Naive B cell (primary cell): ENCODE results near the gene AGAP3. TPM values are rescaled to one million over a fixed set of nuclear protein-coding genes. Genes with fewer than 3 reads are reported as not detected.

Source experiments
- ATAC-seq, 2 donors: fragments of 150-1000 bp; cut with Tn5 transposase; 2 replicates each; pipeline ENCODE4 v1.10.0; 2021; ENCODE audit warnings: low read depth in 2 of 2, mild to moderate bottlenecking in 2 of 2, moderate library complexity in 2 of 2
- DNase-seq: peaks from one replicate; pipeline ENCODE4 v3.0.0; 2022
- H3K27ac Mint-ChIP-seq, 6 donors: one replicate each; pipeline ENCODE4 v1.8.0; 2020 to 2022; ENCODE audit warnings: mild to moderate bottlenecking in 6 of 6, mixed read lengths in 6 of 6, moderate library complexity in 5 of 6, inconsistent platforms in 2 of 6
- H3K27me3 Mint-ChIP-seq, 3 donors: one replicate each; pipeline ENCODE4 v1.8.0; 2021 to 2022; ENCODE audit warnings: mixed read lengths in 3 of 3, mild to moderate bottlenecking in 1 of 3
- H3K36me3 Mint-ChIP-seq, 2 donors: one replicate each; pipeline ENCODE4 v1.8.0; 2020 to 2022; ENCODE audit warnings: mixed read lengths in 2 of 2, inconsistent platforms in 1 of 2, mild to moderate bottlenecking in 1 of 2
- H3K4me1 Mint-ChIP-seq, 3 donors: one replicate each; pipeline ENCODE4 v1.8.0; 2020 to 2022; ENCODE audit warnings: mixed read lengths in 3 of 3, inconsistent platforms in 1 of 3, mild to moderate bottlenecking in 1 of 3, moderate library complexity in 1 of 3
- H3K4me3 Mint-ChIP-seq, 8 donors: one replicate each; pipeline ENCODE4 v1.8.0; 2020 to 2022; ENCODE audit warnings: mild to moderate bottlenecking in 8 of 8, mixed read lengths in 8 of 8, moderate library complexity in 8 of 8, inconsistent platforms in 2 of 8
- H3K9me3 Mint-ChIP-seq, 7 donors: one replicate each; pipeline ENCODE4 v1.8.0; 2020 to 2022; ENCODE audit warnings: mixed read lengths in 7 of 7, mild to moderate bottlenecking in 5 of 7, inconsistent platforms in 2 of 7, moderate library complexity in 1 of 7
- polyA plus RNA-seq, 6 donors: library from polyadenylated mRNA; unstranded; fragments of 300-500 nt; fragmentation: Illumina TruSeq; gene quantifications; one replicate each; pipeline ENCODE4 v1.2.3, GENCODE V29; 2021; ENCODE audit warnings: low read depth in 6 of 6

The AGAP3 gene
- polyA plus RNA-seq, 6 donors from 2014 or later, result 0.58 to 1.2 (median 0.66) TPM; not detected in 3

DNA sequence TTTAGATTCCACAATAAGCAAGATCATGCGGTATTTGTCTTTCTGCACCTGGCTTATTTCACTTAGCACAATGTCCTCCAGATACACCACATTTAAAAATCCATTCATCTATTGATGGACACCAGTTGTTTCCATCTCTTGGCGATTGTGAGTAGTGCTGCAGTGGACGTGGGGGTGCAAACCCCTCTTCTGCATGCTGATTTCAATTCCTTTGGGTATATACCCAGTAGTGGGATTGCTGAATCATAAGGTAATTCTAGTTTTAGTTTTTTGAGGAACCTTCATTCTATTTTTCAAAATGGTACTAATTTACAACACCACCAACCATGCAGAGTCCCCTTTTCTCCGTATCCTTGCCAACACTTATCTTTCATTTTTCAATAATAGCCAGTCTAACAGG is 102.8 kb downstream of the AGAP3 start:
- Mint-ChIP-seq H3K27me3 (peaks cover 26 to 61% (median 57%) of the 10 kb centered on the region in 3 donors), H3K4me1 (peaks cover 0 to 7% (median 6%) of the 10 kb centered on the region in 3 donors), H3K36me3 (no peaks in the 10 kb centered on the region), H3K9me3 (peaks cover 0 to 1% (median 0%) of the 10 kb centered on the region in 7 donors), H3K4me3 (no peak overlapping the region), H3K27ac (peak overlapping the region in 1 of 6 donors; percentile 66)
- ATAC-seq (no peak), DNase-seq (no peak)

DNA sequence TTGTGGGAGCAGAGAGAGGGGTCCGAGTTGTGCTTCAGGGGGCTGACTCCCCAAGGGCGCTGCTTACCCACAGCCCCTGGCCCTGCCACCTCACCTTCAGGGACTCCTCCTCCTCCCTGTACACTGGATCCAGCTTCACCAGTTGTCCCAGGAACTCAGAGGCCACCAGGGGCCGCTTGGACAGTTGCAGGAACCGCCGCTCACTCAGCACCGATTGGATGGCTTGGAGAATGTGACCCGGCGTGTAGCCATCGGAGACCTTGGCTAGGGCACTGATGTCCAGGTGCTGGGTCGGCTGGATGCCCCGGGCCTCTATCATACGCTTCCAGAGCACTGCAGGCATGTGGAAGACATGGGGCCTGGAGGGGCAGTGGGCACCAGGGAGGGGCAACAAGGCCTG is 105.3 kb downstream of the AGAP3 start:
- Mint-ChIP-seq H3K36me3 (no peaks in the 10 kb centered on the region), H3K4me3 (no peak overlapping the region), H3K9me3 (no peaks in the 10 kb centered on the region), H3K4me1 (peaks cover 0 to 7% (median 6%) of the 10 kb centered on the region in 3 donors), H3K27ac (no peak overlapping the region), H3K27me3 (peaks cover 31 to 64% (median 54%) of the 10 kb centered on the region in 3 donors)
- DNase-seq (no peak), ATAC-seq (no peak)

DNA sequence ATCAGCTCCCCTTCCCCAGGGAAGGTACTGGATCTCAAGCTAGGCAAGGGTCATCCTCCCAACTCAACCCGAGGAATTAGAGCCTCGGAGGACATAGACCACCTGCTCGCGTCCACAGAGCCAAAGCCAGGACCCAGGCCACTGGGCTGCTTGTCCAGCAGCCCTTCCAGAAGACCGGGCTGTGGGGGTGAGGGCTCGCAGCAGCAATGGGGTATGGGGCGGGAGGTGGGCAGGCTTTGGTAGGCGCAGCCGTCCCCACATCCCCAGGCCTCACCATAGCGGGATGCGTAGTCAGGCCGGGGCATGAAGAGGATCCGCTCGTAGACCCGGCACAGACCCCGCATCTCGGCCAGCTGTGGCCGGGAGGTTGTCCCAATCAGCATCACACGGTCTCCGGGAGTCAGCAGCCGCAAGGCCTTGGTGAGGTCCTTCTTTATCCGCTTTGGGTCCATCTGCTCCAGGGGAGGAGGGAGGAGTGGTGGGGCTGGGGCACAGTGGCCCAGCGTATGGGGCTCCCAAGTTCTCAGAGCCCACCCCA is 105.8 kb downstream of the AGAP3 start:
- H3K9me3 Mint-ChIP-seq, result no peaks in the 10 kb centered on the region
- peaks cover 0 to 5% (median 4%) of the 10 kb centered on the region in 3 donors for H3K4me1 Mint-ChIP-seq
- peaks cover 31 to 59% (median 49%) of the 10 kb centered on the region in 3 donors for H3K27me3 Mint-ChIP-seq
- ATAC-seq (no peak), DNase-seq (no peak)
- no peak overlapping the region for H3K27ac Mint-ChIP-seq
- H3K4me3 Mint-ChIP-seq, result no peak overlapping the region
- H3K36me3 Mint-ChIP-seq, result no peaks in the 10 kb centered on the region

DNA sequence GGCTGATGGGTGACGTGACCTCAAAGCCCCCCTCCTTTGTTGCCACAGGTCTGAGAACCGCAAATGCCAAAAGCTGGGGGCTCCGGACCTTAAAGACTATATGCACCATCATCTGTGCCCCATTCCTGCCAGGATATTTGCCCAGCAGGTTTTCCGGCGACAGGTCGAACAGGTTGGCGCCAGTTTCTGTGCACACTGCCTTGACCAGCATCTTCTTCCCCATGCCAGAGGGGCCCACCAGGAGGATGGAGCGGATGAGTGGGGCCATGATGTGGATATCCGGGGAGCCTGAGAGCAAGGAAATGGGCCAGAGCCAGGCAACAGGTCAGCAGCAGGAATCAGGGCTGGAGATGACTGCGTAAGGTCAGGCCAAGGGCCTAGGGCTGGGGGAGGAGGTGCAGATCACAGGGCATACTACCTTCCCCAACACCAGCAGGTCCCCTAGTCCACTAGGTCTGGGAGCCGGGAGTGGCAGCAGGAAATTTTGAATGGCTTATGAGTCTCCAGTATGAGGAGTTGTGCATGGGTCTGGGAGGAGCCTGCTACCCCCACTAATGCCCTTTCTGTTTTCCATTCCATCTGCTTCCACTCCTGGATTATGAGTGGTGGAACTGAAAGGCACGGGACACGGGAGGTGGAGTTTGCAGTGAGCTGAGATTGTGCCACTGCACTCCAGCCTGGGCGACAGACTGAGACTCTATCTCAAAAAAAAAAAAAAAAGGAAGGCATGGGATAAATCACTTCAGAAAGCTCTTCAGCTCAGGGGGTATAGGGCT is 107.1 kb downstream of the AGAP3 start:
- Mint-ChIP-seq H3K9me3 (no peaks in the 10 kb centered on the region), H3K4me1 (peaks cover 0 to under 1% (median 0%) of the 10 kb centered on the region in 3 donors), H3K4me3 (no peak overlapping the region), H3K27me3 (peaks cover 31 to 49% (median 42%) of the 10 kb centered on the region in 3 donors), H3K36me3 (no peaks in the 10 kb centered on the region), H3K27ac (no peak overlapping the region)
- DNase-seq (no peak), ATAC-seq (no peak)

Other genes starting within 250 kb of the AGAP3 start
- gene AOC1, start 234.0 kb upstream of the AGAP3 start, polyA plus RNA-seq, result not detected
- under 1 TPM in 3 of 6 donors, not detected in 3; 0.17 to 0.29 (median 0.29) TPM for gene KCNH2, start 108.2 kb upstream of the AGAP3 start, polyA plus RNA-seq
- 1 to 10 TPM in 4 of 6 donors, under 1 TPM in 2; 0.29 to 2.8 (median 1.3) TPM for gene NOS3, start 95.5 kb upstream of the AGAP3 start, polyA plus RNA-seq
- gene ATG9B, start 62.0 kb upstream of the AGAP3 start, polyA plus RNA-seq, result 10 to 100 TPM in 2 of 6 donors, 1 to 10 TPM in 4; 7.6 to 14.3 (median 9.6) TPM
- gene ABCB8, start 58.0 kb upstream of the AGAP3 start, polyA plus RNA-seq, result 10 to 100 TPM; 18.4 to 32.4 (median 23.4) TPM
- not detected for gene ASIC3, start 37.9 kb upstream of the AGAP3 start, polyA plus RNA-seq
- 10 to 100 TPM in 3 of 6 donors, 1 to 10 TPM in 3; 7.3 to 10.5 (median 9.6) TPM for gene CDK5, start 28.6 kb upstream of the AGAP3 start, polyA plus RNA-seq
- gene SLC4A2, start 26.9 kb upstream of the AGAP3 start, polyA plus RNA-seq, result 10 to 100 TPM in 3 of 6 donors, 1 to 10 TPM in 3; 8.5 to 17.1 (median 12.2) TPM
- gene FASTK, start 5.7 kb upstream of the AGAP3 start, polyA plus RNA-seq, result 10 to 100 TPM; 31.6 to 52.0 (median 38.1) TPM
- 10 to 100 TPM; 36.3 to 66.1 (median 45.5) TPM for gene TMUB1, start 3.0 kb upstream of the AGAP3 start, polyA plus RNA-seq
- gene GBX1, start 81.2 kb downstream of the AGAP3 start, polyA plus RNA-seq, result not detected
- not detected for gene ASB10, start 100.8 kb downstream of the AGAP3 start, polyA plus RNA-seq
- not detected for gene H2BK1, start 124.0 kb downstream of the AGAP3 start, polyA plus RNA-seq
- gene ABCF2, start 140.7 kb downstream of the AGAP3 start, polyA plus RNA-seq, result 10 to 100 TPM; 23.0 to 32.6 (median 25.4) TPM
- 10 to 100 TPM; 20.4 to 43.9 (median 25.2) TPM for gene CHPF2, start 146.0 kb downstream of the AGAP3 start, polyA plus RNA-seq
- 1 to 10 TPM in 1 of 6 donors, under 1 TPM in 3, not detected in 2; 0.35 to 3.1 (median 0.64) TPM for gene SMARCD3, start 162.2 kb downstream of the AGAP3 start, polyA plus RNA-seq